ENCODE measurements around the gene LGI2.
A peak's percentile ranks its signal among the peaks of the same experiment; 100 is the strongest.
"Not testable (repeated sequence)": the region's sequence is repeated elsewhere in the genome, so short reads cannot be mapped to it uniquely, and the experiment has no call there.

The LGI2 gene

DNA sequence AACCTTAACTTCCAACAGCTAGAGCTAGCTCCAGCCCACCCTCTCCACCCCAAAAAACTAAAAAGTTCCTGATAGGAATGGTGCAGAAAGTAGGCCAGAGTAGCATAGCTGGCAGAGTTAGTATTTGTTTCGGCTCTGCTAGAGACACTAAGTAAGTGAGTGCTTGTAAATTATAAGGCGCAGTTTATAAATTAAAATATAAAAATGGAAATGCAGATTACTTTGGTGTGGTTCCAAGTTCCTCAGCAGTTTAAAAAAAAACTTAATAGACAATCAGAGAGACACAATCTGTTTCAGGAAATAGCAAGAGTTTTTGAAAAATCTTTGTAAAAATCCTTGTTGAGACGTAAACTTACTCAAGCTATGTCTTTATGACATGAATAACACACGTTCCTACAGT lies 2.8 kb upstream of the LGI2 start:
- no peak overlapping the region for H3K9ac ChIP-seq (ENCODE audit: low read depth, low read length)
- no peak overlapping the region for H3K27ac ChIP-seq (ENCODE audit: low read length)
- no peaks in the 10 kb centered on the region for H3K9me3 ChIP-seq (ENCODE audit: insufficient read depth, low read depth, low read length)
- H3K27me3 ChIP-seq (ENCODE audit: insufficient read depth, low read length) = peaks cover 44% of the 10 kb centered on the region
- peaks cover 4% of the 10 kb centered on the region; the same call in 1 of the 2 replicates for H3K4me1 ChIP-seq (ENCODE audit: insufficient read depth, low read length)
- H3K4me3 ChIP-seq (ENCODE audit: low read length) = no peak overlapping the region
- H3K36me3 ChIP-seq (ENCODE audit: insufficient read depth, low read depth, low read length) = no peaks in the 10 kb centered on the region

- Histone ChIP-seq H3K27ac (ENCODE audit: low read length) (no peak overlapping the region), H3K27me3 (ENCODE audit: insufficient read depth, low read length) (peaks cover 49% of the 10 kb centered on the region), H3K4me1 (ENCODE audit: insufficient read depth, low read length) (peaks cover 4% of the 10 kb centered on the region; the same call in 1 of the 2 replicates)
Observed at GRCh38 chr4:25032126-25032525, 1.4 kb upstream of the LGI2 start.

GRCh38 chr4:25031077-25031621 lies 403 bp upstream of the LGI2 start:
- Histone ChIP-seq H3K27ac (ENCODE audit: low read length) (no peak overlapping the region), H3K9me3 (ENCODE audit: insufficient read depth, low read depth, low read length) (no peaks in the 10 kb centered on the region), H3K4me1 (ENCODE audit: insufficient read depth, low read length) (peaks cover 4% of the 10 kb centered on the region; the same call in 1 of the 2 replicates), H3K4me3 (ENCODE audit: low read length) (peak overlapping the region; percentile 73), H3K9ac (ENCODE audit: low read depth, low read length) (peak overlapping the region; percentile 63; the same call in 1 of the 2 replicates), H3K27me3 (ENCODE audit: insufficient read depth, low read length) (peaks cover 49% of the 10 kb centered on the region), H3K36me3 (ENCODE audit: insufficient read depth, low read depth, low read length) (no peaks in the 10 kb centered on the region)

More at GRCh38 chr4:25032126-25032525, 1.4 kb upstream of the LGI2 start:
- H3K36me3 ChIP-seq (ENCODE audit: insufficient read depth, low read depth, low read length) = no peaks in the 10 kb centered on the region
- no peaks in the 10 kb centered on the region for H3K9me3 ChIP-seq (ENCODE audit: insufficient read depth, low read depth, low read length)
- H3K9ac ChIP-seq (ENCODE audit: low read depth, low read length) = no peak overlapping the region
- no peak overlapping the region for H3K4me3 ChIP-seq (ENCODE audit: low read length)

GRCh38 chr4:25029479-25030276 lies 1.1 kb downstream of the LGI2 start:
- peaks cover 49% of the 10 kb centered on the region for H3K27me3 ChIP-seq (ENCODE audit: insufficient read depth, low read length)

GRCh38 chr4:25028851-25029250 lies 1.9 kb downstream of the LGI2 start:
- Histone ChIP-seq H3K27ac (ENCODE audit: low read length) (no peak overlapping the region), H3K9me3 (ENCODE audit: insufficient read depth, low read depth, low read length) (no peaks in the 10 kb centered on the region), H3K36me3 (ENCODE audit: insufficient read depth, low read depth, low read length) (0 out of 2 replicates have a peak, but pooled peaks cover 5% of the 10 kb centered on the region), H3K4me1 (ENCODE audit: insufficient read depth, low read length) (peaks cover 4% of the 10 kb centered on the region; the same call in 1 of the 2 replicates), H3K4me3 (ENCODE audit: low read length) (0 out of 2 replicates have a peak overlapping the region, but pooled peaks have one; percentile 73), H3K9ac (ENCODE audit: low read depth, low read length) (no peak overlapping the region), H3K27me3 (ENCODE audit: insufficient read depth, low read length) (peaks cover 49% of the 10 kb centered on the region)

More at GRCh38 chr4:25029479-25030276, 1.1 kb downstream of the LGI2 start:
- H3K9ac ChIP-seq (ENCODE audit: low read depth, low read length) = peak overlapping the region; percentile 30; the same call in 1 of the 2 replicates
- peak overlapping the region; percentile 73 for H3K4me3 ChIP-seq (ENCODE audit: low read length)
- no peaks in the 10 kb centered on the region for H3K9me3 ChIP-seq (ENCODE audit: insufficient read depth, low read depth, low read length)
- peaks cover 4% of the 10 kb centered on the region; the same call in 1 of the 2 replicates for H3K4me1 ChIP-seq (ENCODE audit: insufficient read depth, low read length)
- H3K36me3 ChIP-seq (ENCODE audit: insufficient read depth, low read depth, low read length) = 0 out of 2 replicates have a peak, but pooled peaks cover 2% of the 10 kb centered on the region
- H3K27ac ChIP-seq (ENCODE audit: low read length) = no peak overlapping the region

DNA sequence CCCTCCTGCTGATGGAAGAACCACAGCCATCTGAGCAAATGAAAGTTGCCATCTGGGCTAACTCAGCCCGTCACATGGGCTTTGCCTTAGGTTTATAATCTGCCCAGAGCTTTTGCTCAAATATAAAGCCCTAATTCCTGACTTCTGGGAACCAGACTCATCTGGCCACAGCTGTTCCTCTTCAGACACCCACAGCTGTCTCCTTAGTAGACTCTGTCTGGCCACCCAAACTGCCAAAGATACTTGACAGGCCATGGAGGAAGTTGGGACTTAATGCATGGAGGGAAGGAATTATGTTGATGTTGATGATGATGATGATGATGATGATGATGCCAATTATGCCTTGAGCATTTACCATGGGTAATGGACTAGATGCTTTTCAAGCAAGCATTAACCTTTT lies 8.0 kb downstream of the LGI2 start:
- no peaks in the 10 kb centered on the region for H3K9me3 ChIP-seq (ENCODE audit: insufficient read depth, low read depth, low read length)
- no peaks in the 10 kb centered on the region for H3K27me3 ChIP-seq (ENCODE audit: insufficient read depth, low read length)
- H3K4me3 ChIP-seq (ENCODE audit: low read length) = no peak overlapping the region
- no peak overlapping the region for H3K27ac ChIP-seq (ENCODE audit: low read length)
- H3K36me3 ChIP-seq (ENCODE audit: insufficient read depth, low read depth, low read length) = peaks cover 8% of the 10 kb centered on the region; the same call in 1 of the 2 replicates
- H3K4me1 ChIP-seq (ENCODE audit: insufficient read depth, low read length) = no peaks in the 10 kb centered on the region
- no peak overlapping the region for H3K9ac ChIP-seq (ENCODE audit: low read depth, low read length)

DNA sequence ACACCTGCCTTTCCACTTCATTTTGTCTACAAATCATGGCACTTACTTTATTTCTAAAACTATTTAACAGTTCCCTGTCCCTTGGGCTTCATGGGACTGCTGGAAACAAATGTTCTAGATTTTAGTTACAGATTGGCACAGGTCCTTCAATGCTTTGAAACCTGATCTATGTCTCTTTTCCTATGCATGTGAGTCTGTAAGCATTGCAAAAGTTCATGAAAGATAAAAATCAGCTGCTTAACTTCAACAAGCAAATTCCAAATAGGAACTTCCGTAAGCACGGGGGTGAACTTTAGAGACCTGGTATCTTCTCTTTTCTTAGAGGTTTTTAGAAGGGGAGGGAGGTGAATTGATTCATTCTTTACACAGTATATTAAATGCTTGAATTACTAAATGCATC lies 9.5 kb downstream of the LGI2 start:
- Histone ChIP-seq H3K4me1 (ENCODE audit: insufficient read depth, low read length) (no peaks in the 10 kb centered on the region), H3K27ac (ENCODE audit: low read length) (no peak overlapping the region), H3K27me3 (ENCODE audit: insufficient read depth, low read length) (no peaks in the 10 kb centered on the region), H3K9me3 (ENCODE audit: insufficient read depth, low read depth, low read length) (no peaks in the 10 kb centered on the region), H3K4me3 (ENCODE audit: low read length) (no peak overlapping the region), H3K36me3 (ENCODE audit: insufficient read depth, low read depth, low read length) (peaks cover 8% of the 10 kb centered on the region; the same call in 1 of the 2 replicates), H3K9ac (ENCODE audit: low read depth, low read length) (no peak overlapping the region)

- Histone ChIP-seq H3K36me3 (ENCODE audit: insufficient read depth, low read depth, low read length) (peaks cover 8% of the 10 kb centered on the region; the same call in 1 of the 2 replicates), H3K4me1 (ENCODE audit: insufficient read depth, low read length) (no peaks in the 10 kb centered on the region), H3K4me3 (ENCODE audit: low read length) (no peak overlapping the region), H3K27ac (ENCODE audit: low read length) (no peak overlapping the region), H3K9me3 (ENCODE audit: insufficient read depth, low read depth, low read length) (no peaks in the 10 kb centered on the region), H3K9ac (ENCODE audit: low read depth, low read length) (no peak overlapping the region), H3K27me3 (ENCODE audit: insufficient read depth, low read length) (no peaks in the 10 kb centered on the region)
Observed at GRCh38 chr4:25020236-25020635, 10.5 kb downstream of the LGI2 start.

- Histone ChIP-seq H3K4me1 (ENCODE audit: insufficient read depth, low read length) (no peaks in the 10 kb centered on the region), H3K27ac (ENCODE audit: low read length) (no peak overlapping the region), H3K9me3 (ENCODE audit: insufficient read depth, low read depth, low read length) (no peaks in the 10 kb centered on the region), H3K4me3 (ENCODE audit: low read length) (no peak overlapping the region), H3K9ac (ENCODE audit: low read depth, low read length) (no peak overlapping the region), H3K27me3 (ENCODE audit: insufficient read depth, low read length) (no peaks in the 10 kb centered on the region), H3K36me3 (ENCODE audit: insufficient read depth, low read depth, low read length) (peaks cover 4% of the 10 kb centered on the region; the same call in 1 of the 2 replicates)
Observed at GRCh38 chr4:25019501-25019900, 11.2 kb downstream of the LGI2 start.

DNA sequence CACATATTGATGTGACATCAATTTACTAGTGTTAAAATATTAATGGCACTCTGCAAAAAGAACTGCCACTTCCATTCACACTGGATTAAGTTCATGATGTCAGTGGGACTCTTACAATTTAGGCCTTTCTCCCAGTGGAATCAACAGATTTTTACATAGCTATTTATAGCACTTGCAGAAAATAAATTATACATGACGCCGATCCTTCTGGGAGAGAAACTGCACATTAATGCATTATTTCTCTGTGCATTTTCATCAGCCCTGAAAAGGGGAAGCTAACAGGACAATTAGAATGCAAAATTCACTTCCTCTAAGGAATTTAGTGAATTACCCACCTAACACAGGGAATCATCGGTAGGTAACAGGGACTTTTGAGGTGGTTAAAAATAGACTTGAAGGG lies 15.7 kb downstream of the LGI2 start:
- Histone ChIP-seq H3K27me3 (ENCODE audit: insufficient read depth, low read length) (no peaks in the 10 kb centered on the region), H3K4me1 (ENCODE audit: insufficient read depth, low read length) (no peaks in the 10 kb centered on the region), H3K9me3 (ENCODE audit: insufficient read depth, low read depth, low read length) (no peaks in the 10 kb centered on the region), H3K36me3 (ENCODE audit: insufficient read depth, low read depth, low read length) (peaks cover 12% of the 10 kb centered on the region; the same call in 1 of the 2 replicates), H3K4me3 (ENCODE audit: low read length) (no peak overlapping the region), H3K9ac (ENCODE audit: low read depth, low read length) (no peak overlapping the region), H3K27ac (ENCODE audit: low read length) (no peak overlapping the region)

DNA sequence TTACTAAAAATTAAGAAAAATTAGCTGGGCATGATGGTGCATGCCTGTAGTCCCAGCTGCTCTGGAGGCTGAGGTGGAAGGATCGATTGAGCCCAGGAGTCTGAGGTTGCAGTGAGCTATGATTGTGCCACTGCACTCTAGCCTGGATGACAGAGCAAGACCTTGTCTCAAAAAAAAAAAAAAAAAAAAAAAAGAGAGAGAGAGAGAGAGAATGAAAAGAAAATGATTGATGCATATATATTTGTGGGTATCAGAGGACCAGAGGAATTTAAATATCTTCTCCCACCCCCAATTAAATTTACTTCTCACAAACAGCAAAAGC lies 16.1 kb downstream of the LGI2 start:
- not testable (repeated sequence) for H3K4me1 ChIP-seq (ENCODE audit: insufficient read depth, low read length); H3K27me3 ChIP-seq (ENCODE audit: insufficient read depth, low read length); H3K9me3 ChIP-seq (ENCODE audit: insufficient read depth, low read depth, low read length); H3K4me3 ChIP-seq (ENCODE audit: low read length); H3K27ac ChIP-seq (ENCODE audit: low read length); H3K9ac ChIP-seq (ENCODE audit: low read depth, low read length)
- H3K36me3 ChIP-seq (ENCODE audit: insufficient read depth, low read depth, low read length) = peaks cover 12% of the 10 kb centered on the region; the same call in 1 of the 2 replicates
